Measurements from ENCODE around the gene SLAMF1. TPM values are rescaled to one million over a fixed set of nuclear protein-coding genes. Genes with fewer than 3 reads are reported as not detected.

Gene SLAMF1
- total and polyA plus RNA-seq, 9 of the 15 experiments (the other 6 are each of a cell fraction or from before 2014, with no cell fraction given): 0.04 to 0.17 (median 0.11) TPM; not detected in 4

DNA sequence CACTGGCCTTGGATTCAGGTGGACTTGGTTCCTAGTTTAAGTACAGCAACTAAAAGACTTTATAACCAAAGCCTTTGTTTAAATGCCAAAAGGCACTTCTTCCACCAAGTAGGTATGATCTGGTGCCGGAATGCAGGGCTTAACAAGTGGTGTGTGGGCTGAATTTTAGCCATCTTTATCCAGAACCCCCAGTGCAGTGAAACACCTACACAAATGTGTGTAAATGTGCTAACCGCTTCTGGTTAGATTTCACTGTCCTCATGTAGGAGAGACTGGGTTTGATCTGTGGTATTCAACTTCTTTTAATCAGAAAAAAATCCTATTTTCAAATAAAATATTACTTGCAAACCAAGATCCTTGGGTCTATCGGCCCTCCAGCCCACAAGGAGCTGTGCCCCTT is 10.3 kb downstream of the SLAMF1 start:
- ATAC-seq (no peak), FAIRE-seq (no peak), DNase-seq (ENCODE audit: extremely low read depth in 1 of 4, low spot score in 3 of 4) (no peak)
- Histone ChIP-seq H3K36me3 (ENCODE audit: control insufficient read depth, insufficient read depth, low read length) (no peaks in the 10 kb centered on the region), H3K4me3 (no peak overlapping the region), H3K27me3 (ENCODE audit: control insufficient read depth in 2 of 2, insufficient read depth in 2 of 2, low read length in 2 of 2) (no peaks in the 10 kb centered on the region), H3K9me1 (ENCODE audit: control insufficient read depth, insufficient read depth, low read length) (no peaks in the 10 kb centered on the region), H3K9me3 (replicated peaks; ENCODE audit: control insufficient read depth, insufficient read depth, low read depth, low read length) (no peaks in the 10 kb centered on the region), H3K4me1 (replicated peaks in 1 of 2; ENCODE audit: control insufficient read depth in 2 of 2, insufficient read depth in 2 of 2, low read length in 2 of 2) (peaks cover 0 to 3% of the 10 kb centered on the region in 2 experiments; a peak in 2 of 5 replicates), H4K20me1 (replicated peaks; ENCODE audit: control insufficient read depth, insufficient read depth, low read length) (no peaks in the 10 kb centered on the region), H2AFZ (ENCODE audit: low read depth, low read length) (no peak overlapping the region; the same call in 1 of the 2 replicates), H3K79me2 (ENCODE audit: control insufficient read depth, insufficient read depth, low read length) (no peaks in the 10 kb centered on the region), H3K4me2 (ENCODE audit: insufficient read depth, low read length) (no peak overlapping the region), H3K9ac (ENCODE audit: insufficient read depth in 1 of 2, low read depth in 2 of 2, low read length in 2 of 2) (no peak overlapping the region), H3K27ac (ENCODE audit: extremely low read depth, low read depth, low read length) (no peak overlapping the region)
- intact Hi-C loops (cut with micrococcal nuclease) (no loop called here), in situ Hi-C loops (cut with MboI) (no loop called here)
- TF ChIP-seq ZNF79 (CRISPR knock-in tag; IDR thresholded peaks at IDR 0.05; ENCODE audit: low read depth): no peak
- ChIA-PET POLR2A (no interaction called here), CTCF (ENCODE audit: low intra/inter-chr PET ratio) (no interaction called here)
- BruUV-seq (replicated peaks): no TSS peak
- 64% methylated on average over 3 of the region's 3 CpGs for WGBS (ENCODE audit: insufficient coverage, low coverage, missing lambda C conversion rate)

DNA sequence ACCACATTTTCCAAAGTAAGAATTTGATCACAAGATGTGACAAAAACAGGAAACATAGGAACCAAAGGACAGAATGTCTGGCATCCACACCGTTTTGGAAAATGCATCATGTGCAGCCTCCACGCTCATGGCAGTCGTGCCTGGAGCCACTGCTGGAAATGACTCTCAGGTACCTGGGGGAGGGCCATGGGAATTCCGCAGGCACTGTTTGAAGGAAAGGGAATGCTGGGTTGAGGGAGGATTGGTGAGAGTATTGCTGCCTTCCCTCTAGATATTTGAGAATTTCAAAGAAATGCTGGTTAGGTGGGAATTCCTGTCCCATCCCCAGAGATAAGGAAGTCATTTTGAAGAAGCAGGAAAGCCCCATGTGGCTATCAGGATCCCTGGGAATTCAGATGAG is 10.8 kb downstream of the SLAMF1 start:
- no peak overlapping the region for H3K4me2 ChIP-seq (ENCODE audit: insufficient read depth, low read length)
- no peak for FAIRE-seq

More for the DNA sequence above, 10.8 kb downstream of the SLAMF1 start:
- ATAC-seq (no peak), DNase-seq (ENCODE audit: extremely low read depth in 1 of 4, low spot score in 3 of 4) (no peak)
- Histone ChIP-seq H3K9me1 (ENCODE audit: control insufficient read depth, insufficient read depth, low read length) (no peaks in the 10 kb centered on the region), H2AFZ (ENCODE audit: low read depth, low read length) (no peak overlapping the region), H3K4me3 (no peak overlapping the region), H3K4me1 (replicated peaks in 1 of 2; ENCODE audit: control insufficient read depth in 2 of 2, insufficient read depth in 2 of 2, low read length in 2 of 2) (peaks cover 2 to 3% of the 10 kb centered on the region in 2 experiments; a peak in 3 of 5 replicates), H3K27ac (ENCODE audit: extremely low read depth, low read depth, low read length) (no peak overlapping the region), H3K9ac (ENCODE audit: insufficient read depth in 1 of 2, low read depth in 2 of 2, low read length in 2 of 2) (no peak overlapping the region), H3K79me2 (ENCODE audit: control insufficient read depth, insufficient read depth, low read length) (no peaks in the 10 kb centered on the region), H3K36me3 (ENCODE audit: control insufficient read depth, insufficient read depth, low read length) (no peaks in the 10 kb centered on the region), H3K9me3 (replicated peaks; ENCODE audit: control insufficient read depth, insufficient read depth, low read depth, low read length) (no peaks in the 10 kb centered on the region), H3K27me3 (ENCODE audit: control insufficient read depth in 2 of 2, insufficient read depth in 2 of 2, low read length in 2 of 2) (no peaks in the 10 kb centered on the region), H4K20me1 (replicated peaks; ENCODE audit: control insufficient read depth, insufficient read depth, low read length) (no peaks in the 10 kb centered on the region)
- intact Hi-C loops (cut with micrococcal nuclease) (no loop called here), in situ Hi-C loops (cut with MboI) (no loop called here)
- WGBS (ENCODE audit: insufficient coverage, low coverage, missing lambda C conversion rate): 62% methylated on average over 4 of the region's 4 CpGs
- ChIA-PET POLR2A (no interaction called here), CTCF (ENCODE audit: low intra/inter-chr PET ratio) (interaction anchor here (0.5 kb wide), 1 partner anchor 39 kb away, joined by 3 read pairs; no protein-coding TSS in a partner anchor)
- no TSS peak for BruUV-seq (replicated peaks)
- TF ChIP-seq TRIM28 (IDR thresholded peaks at IDR 0.05): no peak
- TF ChIP-seq RBM15 (IDR thresholded peaks at IDR 0.05; ENCODE audit: insufficient read depth, low read length): no peak
- no peak for TF ChIP-seq RAD51 (IDR thresholded peaks at IDR 0.05; ENCODE audit: borderline replicate concordance, low read depth)
- TF ChIP-seq NBN (IDR thresholded peaks at IDR 0.05; ENCODE audit: low read depth): no peak
- no peak for TF ChIP-seq MYC (IDR thresholded peaks at IDR 0.05; ENCODE audit: low read depth, low read length)
- TF ChIP-seq MYC (CRISPR knock-in tag; IDR thresholded peaks at IDR 0.05; ENCODE audit: borderline replicate concordance, low read depth): no peak
